PFSK-1 (cell line): Measurements from ENCODE around the gene AKR1B15.

ENCODE experiments used
- SIN3A ChIP-seq: IDR thresholded peaks from 2 replicates; pipeline ENCODE4 v1.6.1; 2012; ENCODE audit warnings: mild to moderate bottlenecking, low read length, moderate library complexity, borderline replicate concordance; ENCODE audit not compliant: insufficient read depth
- TAF1 ChIP-seq: IDR thresholded peaks from 2 replicates; pipeline ENCODE4 v1.6.1; 2012; ENCODE audit warnings: low read length, control low read depth, borderline replicate concordance; ENCODE audit not compliant: insufficient read depth

DNA sequence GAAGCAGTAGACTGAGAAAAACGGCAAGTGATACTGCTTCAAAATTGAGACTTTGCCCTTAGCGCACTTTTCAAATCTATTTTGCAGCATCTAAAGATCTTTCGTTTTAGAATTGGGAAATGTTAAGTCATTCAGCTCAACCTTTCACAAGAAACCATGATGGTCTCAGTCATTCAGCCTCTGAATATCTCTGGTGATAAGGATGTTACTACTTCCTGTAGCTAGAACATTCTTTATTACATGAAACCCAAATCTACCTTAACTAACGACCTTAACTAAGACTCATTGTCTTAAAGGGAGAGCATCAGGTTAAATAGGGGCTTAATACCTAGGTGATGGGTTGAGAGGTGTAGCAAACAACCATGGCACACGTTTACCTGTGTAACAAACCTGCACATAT lies 47.9 kb upstream of the AKR1B15 start:
- no peak for TF ChIP-seq SIN3A
- TF ChIP-seq TAF1, result no peak
